Tibial nerve (tissue), 4 donors: Measurements from ENCODE around the gene CRYAA. TPM values are rescaled to one million over a fixed set of nuclear protein-coding genes. Genes with fewer than 3 reads are reported as not detected.

ENCODE experiments used
- DNase-seq, 2 donors: peaks; one replicate each; pipeline ENCODE4 v3.0.0-alpha.2; 2019; ENCODE audit warnings: low spot score in 2 of 2
- H3K27ac ChIP-seq, 4 donors: fragments of 200-600 bp; sonication (generic) in 3 of 4; one replicate each; pipeline ENCODE4 v1.5.1; 2017 to 2019; ENCODE audit warnings: mild to moderate bottlenecking in 1 of 4
- H3K27me3 ChIP-seq, 2 donors: fragments of 200-600 bp; sonication (generic) in 1 of 2; one replicate each; pipeline versions ENCODE4 v1.5.1 to v1.6.0; 2017 to 2019
- H3K36me3 ChIP-seq, 3 donors: fragments of 200-600 bp; sonication (generic); one replicate each; pipeline ENCODE4 v1.5.1; 2018 to 2019
- H3K4me1 ChIP-seq, 4 donors: fragments of 200-600 bp; sonication (generic) in 3 of 4; one replicate each; pipeline ENCODE4 v1.5.1; 2017 to 2019
- H3K4me3 ChIP-seq, 4 donors: fragments of 200-600 bp; sonication (generic) in 3 of 4; one replicate each; pipeline ENCODE4 v1.5.1; 2017 to 2019; ENCODE audit warnings: mild to moderate bottlenecking in 1 of 4, moderate library complexity in 1 of 4
- H3K9me3 ChIP-seq, 4 donors: fragments of 200-600 bp; sonication (generic) in 3 of 4; one replicate each; pipeline ENCODE4 v1.5.1; 2017 to 2019
- EP300 ChIP-seq, 2 donors: sonication (generic); formaldehyde crosslinking; IDR thresholded peaks; one replicate each; pipeline ENCODE4 v1.6.1; 2017; ENCODE audit warnings: antibody characterized with exemption in 2 of 2, mild to moderate bottlenecking in 1 of 2
- POLR2A ChIP-seq, 2 donors: fragments of 450-650 bp; IDR thresholded peaks; one replicate each; pipeline ENCODE4 v1.6.1; 2017; ENCODE audit warnings: antibody characterized with exemption in 2 of 2, mild to moderate bottlenecking in 2 of 2, moderate library complexity in 2 of 2
- WGBS, 2 donors: methylation state at CpG; one replicate each; pipeline ENCODE4 v1.1.5; 2018; 5-methylcytosine and 5-hydroxymethylcytosine counted together
- total RNA-seq, 4 donors: library from RNA; depleted of rRNA; stranded (reverse); fragments of >200 nt; gene quantifications; one replicate each; pipeline ENCODE4 v1.1.0, GENCODE V29; 2016
- TF ChIP-seq, protein P1 (sequence below), 5 experiments: fragments of 200-600 bp in 3 of 5; fragments of 450-650 bp in 2 of 5; sonication (generic) in 3 of 5; IDR thresholded peaks; one replicate each; pipeline ENCODE4 v1.5.1; 2016 to 2019; ENCODE audit warnings: antibody characterized with exemption in 5 of 5, mild to moderate bottlenecking in 3 of 5, moderate library complexity in 2 of 5

CRYAA gene
- total RNA-seq, 4 donors from 2014 or later, result not detected

DNA sequence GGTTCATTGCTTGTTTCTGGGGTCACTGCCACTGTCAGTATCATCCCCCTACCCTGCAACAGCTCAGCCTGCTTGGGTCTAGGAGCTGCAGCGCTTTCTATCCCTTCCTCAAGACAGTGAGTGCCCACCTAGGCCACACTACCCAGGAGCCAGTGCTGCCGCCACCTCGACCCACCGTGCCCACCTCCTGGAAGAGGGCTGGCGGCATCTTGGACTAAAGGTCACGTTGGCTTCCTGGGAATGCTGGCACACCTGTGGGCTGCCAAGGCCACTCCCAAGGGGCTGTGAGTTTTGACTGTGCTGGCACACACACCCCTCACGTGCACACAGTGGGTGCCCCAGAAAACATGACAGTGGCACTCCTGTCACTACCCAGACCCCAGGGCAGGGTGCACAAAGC is 22.1 kb downstream of the CRYAA start:
- Histone ChIP-seq H3K4me1 (peaks cover 0 to 44% (median 8%) of the 10 kb centered on the region in 4 donors), H3K36me3 (no peaks in the 10 kb centered on the region), H3K27ac (no peak overlapping the region), H3K27me3 (no peaks in the 10 kb centered on the region), H3K9me3 (no peaks in the 10 kb centered on the region), H3K4me3 (no peak overlapping the region)
- peak; percentile 2 to 11 for DNase-seq
- TF ChIP-seq POLR2A (IDR thresholded peaks at IDR 0.05) (no peak), EP300 (IDR thresholded peaks at IDR 0.05) (no peak)
- TF ChIP-seq, protein P1, sequence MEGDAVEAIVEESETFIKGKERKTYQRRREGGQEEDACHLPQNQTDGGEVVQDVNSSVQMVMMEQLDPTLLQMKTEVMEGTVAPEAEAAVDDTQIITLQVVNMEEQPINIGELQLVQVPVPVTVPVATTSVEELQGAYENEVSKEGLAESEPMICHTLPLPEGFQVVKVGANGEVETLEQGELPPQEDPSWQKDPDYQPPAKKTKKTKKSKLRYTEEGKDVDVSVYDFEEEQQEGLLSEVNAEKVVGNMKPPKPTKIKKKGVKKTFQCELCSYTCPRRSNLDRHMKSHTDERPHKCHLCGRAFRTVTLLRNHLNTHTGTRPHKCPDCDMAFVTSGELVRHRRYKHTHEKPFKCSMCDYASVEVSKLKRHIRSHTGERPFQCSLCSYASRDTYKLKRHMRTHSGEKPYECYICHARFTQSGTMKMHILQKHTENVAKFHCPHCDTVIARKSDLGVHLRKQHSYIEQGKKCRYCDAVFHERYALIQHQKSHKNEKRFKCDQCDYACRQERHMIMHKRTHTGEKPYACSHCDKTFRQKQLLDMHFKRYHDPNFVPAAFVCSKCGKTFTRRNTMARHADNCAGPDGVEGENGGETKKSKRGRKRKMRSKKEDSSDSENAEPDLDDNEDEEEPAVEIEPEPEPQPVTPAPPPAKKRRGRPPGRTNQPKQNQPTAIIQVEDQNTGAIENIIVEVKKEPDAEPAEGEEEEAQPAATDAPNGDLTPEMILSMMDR (IDR thresholded peaks at IDR 0.05), result no peak
- WGBS, 2 donors, result 83 to 97% methylated on average over 7 of the region's 7 CpGs

GRCh38 chr21:43191521-43191920 is 22.7 kb downstream of the CRYAA start:
- H3K27ac ChIP-seq, result no peak overlapping the region
- 72 to 77% methylated on average over 10 of the region's 10 CpGs for WGBS, 2 donors
- peaks cover 0 to 50% (median 10%) of the 10 kb centered on the region in 4 donors for H3K4me1 ChIP-seq
- DNase-seq, result peak; percentile 2 to 7
- H3K36me3 ChIP-seq, result no peaks in the 10 kb centered on the region
- H3K27me3 ChIP-seq, result no peaks in the 10 kb centered on the region
- H3K4me3 ChIP-seq, result no peak overlapping the region
- TF ChIP-seq EP300 (IDR thresholded peaks at IDR 0.05) (no peak), POLR2A (IDR thresholded peaks at IDR 0.05) (no peak)
- TF ChIP-seq, protein P1 (IDR thresholded peaks at IDR 0.05), result no peak
- no peaks in the 10 kb centered on the region for H3K9me3 ChIP-seq

GRCh38 chr21:43191971-43192370 is 23.2 kb downstream of the CRYAA start:
- Histone ChIP-seq H3K27ac (no peak overlapping the region), H3K9me3 (no peaks in the 10 kb centered on the region), H3K4me1 (peaks cover 0 to 54% (median 10%) of the 10 kb centered on the region in 4 donors), H3K27me3 (no peaks in the 10 kb centered on the region), H3K4me3 (no peak overlapping the region), H3K36me3 (no peaks in the 10 kb centered on the region)
- DNase-seq, result peak; percentile 3
- no peak for TF ChIP-seq EP300 (IDR thresholded peaks at IDR 0.05)
- TF ChIP-seq POLR2A (IDR thresholded peaks at IDR 0.05), result no peak
- TF ChIP-seq, protein P1 (IDR thresholded peaks at IDR 0.05), result no peak
- WGBS, 2 donors, result 89 to 96% methylated on average over 7 of the region's 7 CpGs

DNA sequence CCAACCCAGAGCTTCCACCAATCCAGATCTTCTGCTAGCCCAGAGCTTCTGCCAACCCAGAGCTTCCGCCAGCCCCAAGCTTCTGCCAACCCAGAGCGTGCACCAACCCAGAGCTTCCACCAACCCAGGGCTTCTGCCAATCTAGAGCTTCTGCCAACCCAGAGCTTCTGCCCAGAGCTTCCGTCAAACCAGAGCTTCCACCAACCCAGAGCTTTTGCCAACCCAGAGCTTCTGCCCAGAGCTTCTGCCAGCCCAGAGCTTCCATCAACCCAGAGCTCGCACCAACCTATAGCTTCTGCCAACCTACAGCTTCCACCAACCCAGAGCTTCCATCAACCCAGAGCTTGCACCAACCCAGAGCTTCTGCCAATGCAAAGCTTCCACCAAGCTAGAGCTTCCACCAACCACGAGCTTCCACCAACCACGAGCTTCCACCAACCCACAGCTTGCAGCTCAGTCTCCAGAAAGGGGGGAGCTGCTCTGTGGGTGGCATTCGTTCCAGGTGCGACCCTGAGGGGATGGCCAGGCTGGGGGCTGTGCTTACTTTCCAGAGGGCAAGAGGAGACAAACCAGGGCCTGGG is 23.8 kb downstream of the CRYAA start:
- Histone ChIP-seq H3K4me1 (peaks cover 0 to 60% (median 10%) of the 10 kb centered on the region in 4 donors), H3K36me3 (no peaks in the 10 kb centered on the region), H3K27ac (no peak overlapping the region), H3K9me3 (no peaks in the 10 kb centered on the region), H3K4me3 (no peak overlapping the region), H3K27me3 (no peaks in the 10 kb centered on the region)
- peak in 1 of 2 donors; percentile 2 for DNase-seq
- TF ChIP-seq EP300 (IDR thresholded peaks at IDR 0.05) (no peak), POLR2A (IDR thresholded peaks at IDR 0.05) (no peak)
- TF ChIP-seq, protein P1 (IDR thresholded peaks at IDR 0.05), result no peak
- 91% methylated on average over 7 to 8 of the region's 8 CpGs for WGBS, 2 donors

GRCh38 chr21:43193088-43193650 is 24.4 kb downstream of the CRYAA start:
- TF ChIP-seq EP300 (IDR thresholded peaks at IDR 0.05) (no peak), POLR2A (IDR thresholded peaks at IDR 0.05) (no peak)
- TF ChIP-seq, protein P1 (IDR thresholded peaks at IDR 0.05), result no peak
- peaks cover 0 to 57% (median 10%) of the 10 kb centered on the region in 4 donors for H3K4me1 ChIP-seq
- no peaks in the 10 kb centered on the region for H3K27me3 ChIP-seq
- peaks cover 0 to 2% (median 0%) of the 10 kb centered on the region in 4 donors for H3K9me3 ChIP-seq
- peak; percentile 1 for DNase-seq
- no peak overlapping the region for H3K27ac ChIP-seq
- no peak overlapping the region for H3K4me3 ChIP-seq
- H3K36me3 ChIP-seq, result no peaks in the 10 kb centered on the region
- 90 to 95% methylated on average over 9 to 10 of the region's 11 CpGs for WGBS, 2 donors
